Measurements from ENCODE around the gene ATOSA. TPM values are rescaled to one million over a fixed set of nuclear protein-coding genes. Genes with fewer than 3 reads are reported as not detected.

ATOSA gene
- total RNA-seq, 1 donor from 2014 or later = 63.3 TPM

- no peaks in the 10 kb centered on the region for H3K9me3 ChIP-seq
- peak overlapping the region; percentile 76 for H3K27ac ChIP-seq
- no peaks in the 10 kb centered on the region for H3K36me3 ChIP-seq
- H3K27me3 ChIP-seq = no peaks in the 10 kb centered on the region
- intact Hi-C loops (cut with DNase I) = no loop called here
- TF ChIP-seq POLR2A (IDR thresholded peaks at IDR 0.05) (no peak), POLR2AphosphoS5 (IDR thresholded peaks at IDR 0.05; ENCODE audit: insufficient read depth in 1 of 2, low read depth in 1 of 2) (peak in 1 of 2 donors; percentile 58)
- no peak for DNase-seq (ENCODE audit: extremely low spot score in 2 of 2)
- H3K4me3 ChIP-seq = peak overlapping the region; percentile 7 to 11
- peaks cover 40% of the 10 kb centered on the region for H3K4me1 ChIP-seq
Observed at GRCh38 chr15:52651868-52652267, 27.3 kb downstream of the ATOSA start.

- Histone ChIP-seq H3K27me3 (no peaks in the 10 kb centered on the region), H3K27ac (peak overlapping the region; percentile 76), H3K4me3 (no peak overlapping the region), H3K36me3 (no peaks in the 10 kb centered on the region), H3K4me1 (peaks cover 32% of the 10 kb centered on the region), H3K9me3 (no peaks in the 10 kb centered on the region)
- TF ChIP-seq POLR2AphosphoS5 (IDR thresholded peaks at IDR 0.05; ENCODE audit: insufficient read depth in 1 of 2, low read depth in 1 of 2) (no peak), CTCF (IDR thresholded peaks at IDR 0.05) (no peak), POLR2A (IDR thresholded peaks at IDR 0.05) (no peak)
- intact Hi-C loops (cut with DNase I) = no loop called here
- DNase-seq (ENCODE audit: extremely low spot score in 2 of 2) = no peak
Observed at GRCh38 chr15:52651114-52651513, 28.1 kb downstream of the ATOSA start.

- intact Hi-C loops (cut with DNase I) = no loop called here
- H3K4me1 ChIP-seq = peaks cover 24% of the 10 kb centered on the region
- no peaks in the 10 kb centered on the region for H3K9me3 ChIP-seq
- no peak overlapping the region for H3K4me3 ChIP-seq
- peaks cover 0 to 9% of the 10 kb centered on the region in 2 donors for H3K36me3 ChIP-seq
- no peak for TF ChIP-seq POLR2AphosphoS5 (IDR thresholded peaks at IDR 0.05; ENCODE audit: insufficient read depth in 1 of 2, low read depth in 1 of 2)
- no peak for TF ChIP-seq CTCF (IDR thresholded peaks at IDR 0.05)
- no peak overlapping the region for H3K27ac ChIP-seq
- no peak for DNase-seq (ENCODE audit: extremely low spot score in 2 of 2)
- no peaks in the 10 kb centered on the region for H3K27me3 ChIP-seq
Observed at GRCh38 chr15:52649686-52650085, 29.5 kb downstream of the ATOSA start.

GRCh38 chr15:52645916-52646315, 33.3 kb downstream of the ATOSA start:
- Histone ChIP-seq H3K27me3 (no peaks in the 10 kb centered on the region), H3K4me3 (no peak overlapping the region), H3K4me1 (no peaks in the 10 kb centered on the region), H3K27ac (no peak overlapping the region), H3K9me3 (no peaks in the 10 kb centered on the region), H3K36me3 (peaks cover 0 to 10% of the 10 kb centered on the region in 2 donors)
- intact Hi-C loops (cut with DNase I) = no loop called here
- no peak for DNase-seq (ENCODE audit: extremely low spot score in 2 of 2)
- TF ChIP-seq CTCF (IDR thresholded peaks at IDR 0.05) (no peak), POLR2A (IDR thresholded peaks at IDR 0.05) (no peak), POLR2AphosphoS5 (IDR thresholded peaks at IDR 0.05; ENCODE audit: insufficient read depth in 1 of 2, low read depth in 1 of 2) (no peak)

GRCh38 chr15:52642386-52643361, 36.5 kb downstream of the ATOSA start:
- Histone ChIP-seq H3K27me3 (no peaks in the 10 kb centered on the region), H3K36me3 (peaks cover 0 to 10% of the 10 kb centered on the region in 2 donors), H3K9me3 (no peaks in the 10 kb centered on the region), H3K27ac (no peak overlapping the region), H3K4me3 (no peak overlapping the region), H3K4me1 (no peaks in the 10 kb centered on the region)
- TF ChIP-seq POLR2AphosphoS5 (IDR thresholded peaks at IDR 0.05; ENCODE audit: insufficient read depth in 1 of 2, low read depth in 1 of 2) = no peak
- no peak for TF ChIP-seq POLR2A (IDR thresholded peaks at IDR 0.05)
- no peak for TF ChIP-seq CTCF (IDR thresholded peaks at IDR 0.05)
- DNase-seq (ENCODE audit: extremely low spot score in 2 of 2) = no peak
- intact Hi-C loops (cut with DNase I) = no loop called here
